ENCODE data around the gene SKOR2.

GRCh38 chr18:47263430-47264307, 12.2 kb upstream of the SKOR2 start:
- TF ChIP-seq, protein P1, sequence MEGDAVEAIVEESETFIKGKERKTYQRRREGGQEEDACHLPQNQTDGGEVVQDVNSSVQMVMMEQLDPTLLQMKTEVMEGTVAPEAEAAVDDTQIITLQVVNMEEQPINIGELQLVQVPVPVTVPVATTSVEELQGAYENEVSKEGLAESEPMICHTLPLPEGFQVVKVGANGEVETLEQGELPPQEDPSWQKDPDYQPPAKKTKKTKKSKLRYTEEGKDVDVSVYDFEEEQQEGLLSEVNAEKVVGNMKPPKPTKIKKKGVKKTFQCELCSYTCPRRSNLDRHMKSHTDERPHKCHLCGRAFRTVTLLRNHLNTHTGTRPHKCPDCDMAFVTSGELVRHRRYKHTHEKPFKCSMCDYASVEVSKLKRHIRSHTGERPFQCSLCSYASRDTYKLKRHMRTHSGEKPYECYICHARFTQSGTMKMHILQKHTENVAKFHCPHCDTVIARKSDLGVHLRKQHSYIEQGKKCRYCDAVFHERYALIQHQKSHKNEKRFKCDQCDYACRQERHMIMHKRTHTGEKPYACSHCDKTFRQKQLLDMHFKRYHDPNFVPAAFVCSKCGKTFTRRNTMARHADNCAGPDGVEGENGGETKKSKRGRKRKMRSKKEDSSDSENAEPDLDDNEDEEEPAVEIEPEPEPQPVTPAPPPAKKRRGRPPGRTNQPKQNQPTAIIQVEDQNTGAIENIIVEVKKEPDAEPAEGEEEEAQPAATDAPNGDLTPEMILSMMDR (conservative IDR thresholded peaks at IDR 0.05; ENCODE audit: low read depth, low read length), result peak; percentile 66
- peak; percentile 60 for TF ChIP-seq EZH2 (IDR thresholded peaks at IDR 0.05; ENCODE audit: borderline replicate concordance, low read depth, low read length, poor library complexity, severe bottlenecking)
